HEK293 (cell line): ENCODE data around the gene NAALAD2.

ENCODE experiments used
- KLF16 ChIP-seq: fragments of 450-650 bp; formaldehyde crosslinking; IDR thresholded peaks from 2 replicates; pipeline ENCODE4 v1.5.1; 2017; ENCODE audit warnings: missing biosample characterization, missing genetic modification characterization
- MZF1 ChIP-seq: fragments of 450-650 bp; formaldehyde crosslinking; IDR thresholded peaks from 2 replicates; pipeline ENCODE4 v1.5.1; 2017; ENCODE audit warnings: missing biosample characterization, missing genetic modification characterization, borderline replicate concordance
- ZFP37 ChIP-seq: fragments of 450-650 bp; formaldehyde crosslinking; IDR thresholded peaks from 2 replicates; pipeline ENCODE4 v1.5.1; 2016; ENCODE audit warnings: missing biosample characterization, missing genetic modification characterization
- ZFP41 ChIP-seq: fragments of 450-650 bp; formaldehyde crosslinking; IDR thresholded peaks from 2 replicates; pipeline ENCODE4 v1.5.1; 2016; ENCODE audit warnings: missing biosample characterization, missing genetic modification characterization, borderline replicate concordance
- ZNF133 ChIP-seq: fragments of 450-650 bp; formaldehyde crosslinking; IDR thresholded peaks from 2 replicates; pipeline ENCODE4 v1.5.1; 2016; ENCODE audit warnings: missing biosample characterization, missing genetic modification characterization
- ZNF184 ChIP-seq: fragments of 450-650 bp; IDR thresholded peaks from 2 replicates; pipeline ENCODE4 v1.5.1; 2018; ENCODE audit warnings: missing biosample characterization, mild to moderate bottlenecking, missing genetic modification characterization
- ZNF335 ChIP-seq: fragments of 450-650 bp; formaldehyde crosslinking; conservative IDR thresholded peaks from 2 replicates; pipeline ENCODE4 v1.5.1; 2016; ENCODE audit warnings: missing biosample characterization, missing genetic modification characterization
- ZNF670 ChIP-seq: fragments of 450-650 bp; formaldehyde crosslinking; IDR thresholded peaks from 2 replicates; pipeline ENCODE4 v1.5.1; 2016; ENCODE audit warnings: missing biosample characterization, missing genetic modification characterization, low read depth
- TF ChIP-seq, protein P1 (sequence below): fragments of 450-650 bp; formaldehyde crosslinking; IDR thresholded peaks from 2 replicates; pipeline ENCODE4 v1.5.1; 2016; ENCODE audit warnings: missing biosample characterization, missing genetic modification characterization

DNA sequence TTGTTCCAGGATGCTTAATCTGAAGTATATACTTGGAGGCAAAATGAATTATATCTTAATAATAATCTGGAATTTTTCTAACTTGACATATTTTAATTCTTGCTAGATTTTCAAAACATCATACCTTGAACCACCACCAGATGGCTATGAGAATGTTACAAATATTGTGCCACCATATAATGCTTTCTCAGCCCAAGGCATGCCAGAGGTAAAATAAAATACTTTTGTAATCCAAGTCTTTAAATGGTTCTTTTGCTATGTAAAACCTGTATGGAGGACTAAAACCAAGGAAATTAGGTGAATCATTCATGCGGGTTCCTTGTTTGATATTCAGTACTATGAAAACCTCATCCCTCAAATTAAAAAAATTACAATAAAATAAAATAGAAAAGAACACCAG is 14.4 kb downstream of the NAALAD2 start:
- TF ChIP-seq KLF16 (no peak), ZFP37 (tag by site-specific recombination) (no peak), ZNF184 (tag by site-specific recombination) (no peak), MZF1 (tag by site-specific recombination) (no peak), ZNF335 (tag by site-specific recombination) (no peak), ZNF133 (no peak), ZFP41 (tag by site-specific recombination) (no peak), ZNF670 (tag by site-specific recombination) (no peak)
- TF ChIP-seq, protein P1, sequence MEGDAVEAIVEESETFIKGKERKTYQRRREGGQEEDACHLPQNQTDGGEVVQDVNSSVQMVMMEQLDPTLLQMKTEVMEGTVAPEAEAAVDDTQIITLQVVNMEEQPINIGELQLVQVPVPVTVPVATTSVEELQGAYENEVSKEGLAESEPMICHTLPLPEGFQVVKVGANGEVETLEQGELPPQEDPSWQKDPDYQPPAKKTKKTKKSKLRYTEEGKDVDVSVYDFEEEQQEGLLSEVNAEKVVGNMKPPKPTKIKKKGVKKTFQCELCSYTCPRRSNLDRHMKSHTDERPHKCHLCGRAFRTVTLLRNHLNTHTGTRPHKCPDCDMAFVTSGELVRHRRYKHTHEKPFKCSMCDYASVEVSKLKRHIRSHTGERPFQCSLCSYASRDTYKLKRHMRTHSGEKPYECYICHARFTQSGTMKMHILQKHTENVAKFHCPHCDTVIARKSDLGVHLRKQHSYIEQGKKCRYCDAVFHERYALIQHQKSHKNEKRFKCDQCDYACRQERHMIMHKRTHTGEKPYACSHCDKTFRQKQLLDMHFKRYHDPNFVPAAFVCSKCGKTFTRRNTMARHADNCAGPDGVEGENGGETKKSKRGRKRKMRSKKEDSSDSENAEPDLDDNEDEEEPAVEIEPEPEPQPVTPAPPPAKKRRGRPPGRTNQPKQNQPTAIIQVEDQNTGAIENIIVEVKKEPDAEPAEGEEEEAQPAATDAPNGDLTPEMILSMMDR (tag by site-specific recombination): no peak
